HepG2 (cell line): Measurements from ENCODE around the gene ARGLU1. TPM values are rescaled to one million over a fixed set of nuclear protein-coding genes. Genes with fewer than 3 reads are reported as not detected.
A peak's percentile ranks its signal among the peaks of the same experiment; 100 is the strongest.

ENCODE experiments used
- AKAP8 ChIP-seq: sonication (generic); formaldehyde crosslinking; IDR thresholded peaks from 2 replicates; pipeline ENCODE4 v1.5.1; 2020; ENCODE audit warnings: mild to moderate bottlenecking, missing genetic modification reagents
- ARNTL ChIP-seq: sonication (generic); formaldehyde crosslinking; IDR thresholded peaks from 2 replicates; pipeline ENCODE4 v1.4.0; 2020; ENCODE audit warnings: mild to moderate bottlenecking, missing genetic modification reagents
- HES4 ChIP-seq: sonication (generic); formaldehyde crosslinking; IDR thresholded peaks from 2 replicates; pipeline ENCODE4 v1.9.0; 2021; ENCODE audit warnings: mild to moderate bottlenecking, missing genetic modification reagents, borderline replicate concordance
- JUNB ChIP-seq: sonication (generic); formaldehyde crosslinking; IDR thresholded peaks from 2 replicates; pipeline ENCODE4 v1.8.0; 2022; ENCODE audit warnings: missing genetic modification reagents, mild to moderate bottlenecking, borderline replicate concordance
- MEF2D ChIP-seq: sonication (generic); formaldehyde crosslinking; IDR thresholded peaks from 2 replicates; pipeline ENCODE4 v1.5.1; 2020; ENCODE audit warnings: mild to moderate bottlenecking, missing genetic modification reagents
- MXI1 ChIP-seq: IDR thresholded peaks from 3 replicates; pipeline ENCODE4 v1.6.1; 2012; ENCODE audit warnings: low read depth, low read length, inconsistent platforms, borderline replicate concordance
- PHB2 ChIP-seq: fragments of 450-650 bp; IDR thresholded peaks from 2 replicates; pipeline ENCODE4 v1.6.1; 2018; ENCODE audit not compliant: partially characterized antibody
- SAP130 ChIP-seq: IDR thresholded peaks from 2 replicates; pipeline ENCODE4 v1.6.1; 2016; ENCODE audit warnings: low read depth
- THAP9 ChIP-seq: sonication (generic); formaldehyde crosslinking; IDR thresholded peaks from 2 replicates; pipeline ENCODE4; 2020; ENCODE audit warnings: missing genetic modification reagents, mild to moderate bottlenecking, borderline replicate concordance
- YEATS4 ChIP-seq: sonication (generic); formaldehyde crosslinking; IDR thresholded peaks from 2 replicates; pipeline ENCODE4 v1.4.0; 2020; ENCODE audit warnings: missing genetic modification reagents, borderline replicate concordance
- ZFP37 ChIP-seq: sonication (generic); formaldehyde crosslinking; IDR thresholded peaks from 2 replicates; pipeline ENCODE4 v1.4.0; 2020; ENCODE audit warnings: missing genetic modification reagents, borderline replicate concordance
- ZNF350 ChIP-seq: sonication (generic); formaldehyde crosslinking; IDR thresholded peaks from 2 replicates; pipeline ENCODE4 v1.4.0; 2020; ENCODE audit warnings: mild to moderate bottlenecking, low read depth, missing genetic modification reagents, borderline replicate concordance
- ZNF800 ChIP-seq: sonication (generic); formaldehyde crosslinking; IDR thresholded peaks from 2 replicates; pipeline ENCODE4 v1.4.0; 2020; ENCODE audit warnings: missing genetic modification reagents
- polyA plus RNA-seq, 8 experiments: library from polyadenylated mRNA; depleted of rRNA in 3 of 8; stranded (reverse) in 7 of 8; unstranded in 1 of 8; fragments of >200 nt; fragmentation: Illumina TruSeq in 4 of 8; extraction: Trizol in 4 of 8; gene quantifications; 2 replicates each; pipeline versions ENCODE4 v1.2.1 to v1.2.3, GENCODE V29; 2011 to 2016; ENCODE audit warnings: low read depth in 4 of 8, missing spikeins in 1 of 8, mixed read lengths in 1 of 8; ENCODE audit not compliant: insufficient read depth in 1 of 8
- total RNA-seq, 5 experiments: library from RNA; depleted of rRNA; stranded (reverse); fragments of >200 nt; fragmentation: Illumina TruSeq; extraction: Trizol; gene quantifications; 2 replicates each; pipeline ENCODE4 v1.2.3, GENCODE V29; 2016; ENCODE audit warnings: low read depth in 1 of 5
- TF ChIP-seq, protein P1 (sequence below): fragments of 450-650 bp; IDR thresholded peaks from 2 replicates; pipeline ENCODE4 v1.6.1; 2016
- TF ChIP-seq, protein P2 (sequence below): IDR thresholded peaks from 2 replicates; pipeline ENCODE4 v1.6.1; 2012; ENCODE audit warnings: low read length, improper control_type of control experiment
- TF ChIP-seq, protein P3 (sequence below): sonication (generic); formaldehyde crosslinking; IDR thresholded peaks from 2 replicates; pipeline ENCODE4 v1.4.0; 2020; ENCODE audit warnings: mild to moderate bottlenecking, missing genetic modification reagents

The ARGLU1 gene
- total and polyA plus RNA-seq, 2 of the 13 experiments (the other 11 are each of a cell fraction or from before 2014, with no cell fraction given): 47.1 to 70.6 TPM

- TF ChIP-seq ZFP37 (CRISPR knock-in tag): no peak
- peak; percentile 80 for TF ChIP-seq SAP130
- TF ChIP-seq THAP9 (CRISPR knock-in tag): peak; percentile 96
- TF ChIP-seq, protein P1, sequence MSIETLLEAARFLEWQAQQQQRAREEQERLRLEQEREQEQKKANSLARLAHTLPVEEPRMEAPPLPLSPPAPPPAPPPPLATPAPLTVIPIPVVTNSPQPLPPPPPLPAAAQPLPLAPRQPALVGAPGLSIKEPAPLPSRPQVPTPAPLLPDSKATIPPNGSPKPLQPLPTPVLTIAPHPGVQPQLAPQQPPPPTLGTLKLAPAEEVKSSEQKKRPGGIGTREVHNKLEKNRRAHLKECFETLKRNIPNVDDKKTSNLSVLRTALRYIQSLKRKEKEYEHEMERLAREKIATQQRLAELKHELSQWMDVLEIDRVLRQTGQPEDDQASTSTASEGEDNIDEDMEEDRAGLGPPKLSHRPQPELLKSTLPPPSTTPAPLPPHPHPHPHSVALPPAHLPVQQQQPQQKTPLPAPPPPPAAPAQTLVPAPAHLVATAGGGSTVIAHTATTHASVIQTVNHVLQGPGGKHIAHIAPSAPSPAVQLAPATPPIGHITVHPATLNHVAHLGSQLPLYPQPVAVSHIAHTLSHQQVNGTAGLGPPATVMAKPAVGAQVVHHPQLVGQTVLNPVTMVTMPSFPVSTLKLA: no peak
- TF ChIP-seq, protein P2, sequence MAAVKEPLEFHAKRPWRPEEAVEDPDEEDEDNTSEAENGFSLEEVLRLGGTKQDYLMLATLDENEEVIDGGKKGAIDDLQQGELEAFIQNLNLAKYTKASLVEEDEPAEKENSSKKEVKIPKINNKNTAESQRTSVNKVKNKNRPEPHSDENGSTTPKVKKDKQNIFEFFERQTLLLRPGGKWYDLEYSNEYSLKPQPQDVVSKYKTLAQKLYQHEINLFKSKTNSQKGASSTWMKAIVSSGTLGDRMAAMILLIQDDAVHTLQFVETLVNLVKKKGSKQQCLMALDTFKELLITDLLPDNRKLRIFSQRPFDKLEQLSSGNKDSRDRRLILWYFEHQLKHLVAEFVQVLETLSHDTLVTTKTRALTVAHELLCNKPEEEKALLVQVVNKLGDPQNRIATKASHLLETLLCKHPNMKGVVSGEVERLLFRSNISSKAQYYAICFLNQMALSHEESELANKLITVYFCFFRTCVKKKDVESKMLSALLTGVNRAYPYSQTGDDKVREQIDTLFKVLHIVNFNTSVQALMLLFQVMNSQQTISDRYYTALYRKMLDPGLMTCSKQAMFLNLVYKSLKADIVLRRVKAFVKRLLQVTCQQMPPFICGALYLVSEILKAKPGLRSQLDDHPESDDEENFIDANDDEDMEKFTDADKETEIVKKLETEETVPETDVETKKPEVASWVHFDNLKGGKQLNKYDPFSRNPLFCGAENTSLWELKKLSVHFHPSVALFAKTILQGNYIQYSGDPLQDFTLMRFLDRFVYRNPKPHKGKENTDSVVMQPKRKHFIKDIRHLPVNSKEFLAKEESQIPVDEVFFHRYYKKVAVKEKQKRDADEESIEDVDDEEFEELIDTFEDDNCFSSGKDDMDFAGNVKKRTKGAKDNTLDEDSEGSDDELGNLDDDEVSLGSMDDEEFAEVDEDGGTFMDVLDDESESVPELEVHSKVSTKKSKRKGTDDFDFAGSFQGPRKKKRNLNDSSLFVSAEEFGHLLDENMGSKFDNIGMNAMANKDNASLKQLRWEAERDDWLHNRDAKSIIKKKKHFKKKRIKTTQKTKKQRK: no peak
- TF ChIP-seq, protein P3, sequence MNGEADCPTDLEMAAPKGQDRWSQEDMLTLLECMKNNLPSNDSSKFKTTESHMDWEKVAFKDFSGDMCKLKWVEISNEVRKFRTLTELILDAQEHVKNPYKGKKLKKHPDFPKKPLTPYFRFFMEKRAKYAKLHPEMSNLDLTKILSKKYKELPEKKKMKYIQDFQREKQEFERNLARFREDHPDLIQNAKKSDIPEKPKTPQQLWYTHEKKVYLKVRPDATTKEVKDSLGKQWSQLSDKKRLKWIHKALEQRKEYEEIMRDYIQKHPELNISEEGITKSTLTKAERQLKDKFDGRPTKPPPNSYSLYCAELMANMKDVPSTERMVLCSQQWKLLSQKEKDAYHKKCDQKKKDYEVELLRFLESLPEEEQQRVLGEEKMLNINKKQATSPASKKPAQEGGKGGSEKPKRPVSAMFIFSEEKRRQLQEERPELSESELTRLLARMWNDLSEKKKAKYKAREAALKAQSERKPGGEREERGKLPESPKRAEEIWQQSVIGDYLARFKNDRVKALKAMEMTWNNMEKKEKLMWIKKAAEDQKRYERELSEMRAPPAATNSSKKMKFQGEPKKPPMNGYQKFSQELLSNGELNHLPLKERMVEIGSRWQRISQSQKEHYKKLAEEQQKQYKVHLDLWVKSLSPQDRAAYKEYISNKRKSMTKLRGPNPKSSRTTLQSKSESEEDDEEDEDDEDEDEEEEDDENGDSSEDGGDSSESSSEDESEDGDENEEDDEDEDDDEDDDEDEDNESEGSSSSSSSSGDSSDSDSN (CRISPR knock-in tag): peak; percentile 91
- TF ChIP-seq ZNF800 (CRISPR knock-in tag): peak; percentile 74
- no peak for TF ChIP-seq JUNB (CRISPR knock-in tag)
- no peak for TF ChIP-seq PHB2
- 0 out of 2 replicates have a peak, but pooled peaks have one; percentile 25 for TF ChIP-seq ZNF350 (CRISPR knock-in tag)
- TF ChIP-seq AKAP8: no peak
- peak; percentile 37; the same call in 1 of the 2 replicates for TF ChIP-seq ARNTL
- peak; percentile 45 for TF ChIP-seq HES4
- TF ChIP-seq MEF2D (CRISPR knock-in tag): peak; percentile 73; the same call in 1 of the 2 replicates
- TF ChIP-seq YEATS4 (CRISPR knock-in tag): peak; percentile 69; the same call in 1 of the 2 replicates
- TF ChIP-seq MXI1: peak; percentile 35; the same call in 1 of the 3 replicates
Measured at GRCh38 chr13:106567474-106568298, at the start of gene ARGLU1 (continued).
